Neural cell (in vitro differentiated cells): ENCODE results near the gene NECTIN1.

ENCODE experiments used
- EP300 ChIP-seq: fragments of 450-650 bp; conservative IDR thresholded peaks from 2 replicates; pipeline ENCODE4 v1.6.1; 2014; ENCODE audit warnings: antibody characterized with exemption, mild to moderate bottlenecking, moderate library complexity; ENCODE audit not compliant: poor library complexity, severe bottlenecking
- RAD21 ChIP-seq: fragments of 450-650 bp; conservative IDR thresholded peaks from 2 replicates; pipeline ENCODE4 v1.6.1; 2014; ENCODE audit warnings: antibody characterized with exemption, mild to moderate bottlenecking, moderate library complexity
- TF ChIP-seq, protein P1 (sequence below): fragments of 450-650 bp; IDR thresholded peaks from 2 replicates; pipeline ENCODE4 v1.5.1; 2014; ENCODE audit warnings: antibody characterized with exemption, mild to moderate bottlenecking, moderate library complexity; ENCODE audit not compliant: poor library complexity, severe bottlenecking
- TF ChIP-seq, protein P2 (sequence below): IDR thresholded peaks from 2 replicates; pipeline ENCODE4 v1.6.1; 2012; ENCODE audit warnings: borderline replicate concordance

DNA sequence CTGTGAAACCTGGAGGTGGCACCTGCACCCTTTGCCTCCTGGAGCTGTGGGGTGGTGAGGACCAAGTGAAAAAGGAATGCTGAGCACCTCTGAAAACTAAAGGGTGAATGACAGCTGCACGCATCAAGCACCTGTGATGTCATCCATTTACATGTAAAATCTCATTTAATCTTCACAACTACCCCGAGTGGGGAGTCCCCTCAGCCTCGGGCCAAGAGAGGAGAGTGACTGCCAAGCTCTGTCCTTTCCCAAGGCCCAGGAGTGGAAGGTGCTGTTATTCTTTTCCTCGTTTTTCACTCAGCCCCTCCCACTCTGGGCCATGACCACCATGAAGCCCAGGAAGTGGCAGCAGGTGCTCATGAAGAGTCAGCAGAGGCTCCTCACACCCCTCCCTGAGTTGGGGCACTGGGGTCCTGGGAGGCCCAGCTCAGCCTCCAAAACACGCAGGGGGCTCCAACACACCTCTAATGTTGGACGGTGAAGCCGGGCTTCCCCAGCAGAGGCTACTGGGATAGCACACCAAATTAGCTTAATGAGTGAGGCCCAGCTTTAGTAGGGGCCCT, 35.7 kb downstream of the NECTIN1 start:
- TF ChIP-seq, protein P1, sequence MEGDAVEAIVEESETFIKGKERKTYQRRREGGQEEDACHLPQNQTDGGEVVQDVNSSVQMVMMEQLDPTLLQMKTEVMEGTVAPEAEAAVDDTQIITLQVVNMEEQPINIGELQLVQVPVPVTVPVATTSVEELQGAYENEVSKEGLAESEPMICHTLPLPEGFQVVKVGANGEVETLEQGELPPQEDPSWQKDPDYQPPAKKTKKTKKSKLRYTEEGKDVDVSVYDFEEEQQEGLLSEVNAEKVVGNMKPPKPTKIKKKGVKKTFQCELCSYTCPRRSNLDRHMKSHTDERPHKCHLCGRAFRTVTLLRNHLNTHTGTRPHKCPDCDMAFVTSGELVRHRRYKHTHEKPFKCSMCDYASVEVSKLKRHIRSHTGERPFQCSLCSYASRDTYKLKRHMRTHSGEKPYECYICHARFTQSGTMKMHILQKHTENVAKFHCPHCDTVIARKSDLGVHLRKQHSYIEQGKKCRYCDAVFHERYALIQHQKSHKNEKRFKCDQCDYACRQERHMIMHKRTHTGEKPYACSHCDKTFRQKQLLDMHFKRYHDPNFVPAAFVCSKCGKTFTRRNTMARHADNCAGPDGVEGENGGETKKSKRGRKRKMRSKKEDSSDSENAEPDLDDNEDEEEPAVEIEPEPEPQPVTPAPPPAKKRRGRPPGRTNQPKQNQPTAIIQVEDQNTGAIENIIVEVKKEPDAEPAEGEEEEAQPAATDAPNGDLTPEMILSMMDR: no peak
- TF ChIP-seq RAD21 (no peak), EP300 (no peak)
- TF ChIP-seq, protein P2, sequence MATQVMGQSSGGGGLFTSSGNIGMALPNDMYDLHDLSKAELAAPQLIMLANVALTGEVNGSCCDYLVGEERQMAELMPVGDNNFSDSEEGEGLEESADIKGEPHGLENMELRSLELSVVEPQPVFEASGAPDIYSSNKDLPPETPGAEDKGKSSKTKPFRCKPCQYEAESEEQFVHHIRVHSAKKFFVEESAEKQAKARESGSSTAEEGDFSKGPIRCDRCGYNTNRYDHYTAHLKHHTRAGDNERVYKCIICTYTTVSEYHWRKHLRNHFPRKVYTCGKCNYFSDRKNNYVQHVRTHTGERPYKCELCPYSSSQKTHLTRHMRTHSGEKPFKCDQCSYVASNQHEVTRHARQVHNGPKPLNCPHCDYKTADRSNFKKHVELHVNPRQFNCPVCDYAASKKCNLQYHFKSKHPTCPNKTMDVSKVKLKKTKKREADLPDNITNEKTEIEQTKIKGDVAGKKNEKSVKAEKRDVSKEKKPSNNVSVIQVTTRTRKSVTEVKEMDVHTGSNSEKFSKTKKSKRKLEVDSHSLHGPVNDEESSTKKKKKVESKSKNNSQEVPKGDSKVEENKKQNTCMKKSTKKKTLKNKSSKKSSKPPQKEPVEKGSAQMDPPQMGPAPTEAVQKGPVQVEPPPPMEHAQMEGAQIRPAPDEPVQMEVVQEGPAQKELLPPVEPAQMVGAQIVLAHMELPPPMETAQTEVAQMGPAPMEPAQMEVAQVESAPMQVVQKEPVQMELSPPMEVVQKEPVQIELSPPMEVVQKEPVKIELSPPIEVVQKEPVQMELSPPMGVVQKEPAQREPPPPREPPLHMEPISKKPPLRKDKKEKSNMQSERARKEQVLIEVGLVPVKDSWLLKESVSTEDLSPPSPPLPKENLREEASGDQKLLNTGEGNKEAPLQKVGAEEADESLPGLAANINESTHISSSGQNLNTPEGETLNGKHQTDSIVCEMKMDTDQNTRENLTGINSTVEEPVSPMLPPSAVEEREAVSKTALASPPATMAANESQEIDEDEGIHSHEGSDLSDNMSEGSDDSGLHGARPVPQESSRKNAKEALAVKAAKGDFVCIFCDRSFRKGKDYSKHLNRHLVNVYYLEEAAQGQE: no peak
